Liver (tissue), 3 donors: ENCODE measurements around the gene DLG4.

Source experiments
- CTCF ChIP-seq: fragments of 150-350 bp; IDR thresholded peaks from 2 replicates; pipeline ENCODE4 v1.5.1; 2017; ENCODE audit warnings: improper control_type of control experiment, low read depth, low read length; ENCODE audit not compliant: missing input control
- REST ChIP-seq: IDR thresholded peaks from 2 replicates; pipeline ENCODE4 v1.6.1; 2016; ENCODE audit warnings: antibody characterized with exemption, mild to moderate bottlenecking
- SP1 ChIP-seq: IDR thresholded peaks from 2 replicates; pipeline ENCODE4 v1.6.1; 2018; ENCODE audit warnings: antibody characterized with exemption, mild to moderate bottlenecking
- TAF1 ChIP-seq: conservative IDR thresholded peaks from 2 replicates; pipeline ENCODE4 v1.6.1; 2016; ENCODE audit warnings: antibody characterized with exemption, mild to moderate bottlenecking
- donor health status: healthy.
- donor health status: healthy.

DNA sequence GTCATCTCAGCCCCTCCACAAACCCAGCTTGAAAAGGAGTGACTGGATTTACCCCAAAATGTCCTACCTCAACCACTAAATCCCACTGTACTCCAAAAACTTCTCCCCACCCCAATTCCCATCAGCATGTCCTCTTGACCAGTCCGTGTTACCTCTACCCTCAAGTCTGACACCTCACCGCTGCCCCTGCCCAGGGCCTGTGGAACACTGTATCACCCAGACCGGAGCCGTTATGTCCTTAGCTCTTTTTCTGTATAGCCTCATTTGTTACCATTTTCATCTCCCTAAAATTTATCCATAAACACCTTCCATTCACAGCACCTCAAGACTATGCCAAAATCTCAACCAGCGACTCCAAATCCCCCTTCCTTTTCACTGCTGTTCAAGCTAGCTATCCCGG lies 17.2 kb upstream of the DLG4 start:
- TF ChIP-seq CTCF (no peak), TAF1 (no peak), SP1 (no peak), REST (no peak)
